Smooth muscle cell (in vitro differentiated cells): ENCODE measurements around the gene CTSD. TPM values are rescaled to one million over a fixed set of nuclear protein-coding genes. Genes with fewer than 3 reads are reported as not detected.

Source experiments
- DNase-seq: peaks from one replicate; lab custom pipeline; 2025; ENCODE audit not compliant: unreplicated experiment; lab: John Stamatoyannopoulos, UW
- H2AFZ ChIP-seq: fragments of 200-600 bp; sonication (generic); 2 replicates; pipeline ENCODE4 v1.6.0; 2016; ENCODE audit warnings: antibody characterized with exemption, low read depth, mild to moderate bottlenecking
- H3F3A ChIP-seq: fragments of 200-600 bp; sonication (generic); 2 replicates; pipeline ENCODE4 v1.6.0; 2017; ENCODE audit warnings: antibody characterized with exemption, low read depth
- H3K27ac ChIP-seq: fragments of 200-600 bp; sonication (generic); 2 replicates; pipeline ENCODE4 v1.5.1; 2016; ENCODE audit warnings: low read depth, mild to moderate bottlenecking
- H3K27me3 ChIP-seq: fragments of 200-600 bp; sonication (generic); 2 replicates; pipeline ENCODE4 v1.6.1; 2016; ENCODE audit warnings: low read depth, mild to moderate bottlenecking
- H3K36me3 ChIP-seq: fragments of 200-600 bp; sonication (generic); 2 replicates; pipeline ENCODE4 v1.5.1; 2016; ENCODE audit warnings: low read depth
- H3K4me1 ChIP-seq: fragments of 200-600 bp; sonication (generic); 2 replicates; pipeline ENCODE4 v1.5.1; 2016; ENCODE audit warnings: low read depth
- H3K4me2 ChIP-seq: fragments of 200-600 bp; sonication (generic); 2 replicates; pipeline ENCODE4 v1.6.0; 2016; ENCODE audit warnings: mild to moderate bottlenecking
- H3K4me3 ChIP-seq: fragments of 200-600 bp; sonication (generic); 2 replicates; pipeline ENCODE4 v1.5.1; 2016; ENCODE audit warnings: mild to moderate bottlenecking
- H3K79me2 ChIP-seq: fragments of 200-600 bp; sonication (generic); 2 replicates; pipeline ENCODE4 v1.6.0; 2016; ENCODE audit warnings: low read depth, mild to moderate bottlenecking
- H3K9ac ChIP-seq: fragments of 200-600 bp; sonication (generic); 2 replicates; pipeline ENCODE4 v1.6.0; 2016; ENCODE audit warnings: low read depth
- H3K9me3 ChIP-seq: fragments of 200-600 bp; sonication (generic); replicated peaks from 2 replicates; pipeline ENCODE4 v1.5.1; 2016; ENCODE audit warnings: low read depth
- H4K20me1 ChIP-seq: fragments of 200-600 bp; sonication (generic); 2 replicates; pipeline ENCODE4 v1.6.0; 2016; ENCODE audit warnings: low read depth
- WGBS: methylation state at CpG from one replicate; pipeline ENCODE4 v1.1.7; 2016; ENCODE audit warnings: low lambda C conversion rate; 5-methylcytosine and 5-hydroxymethylcytosine counted together
- polyA plus RNA-seq: library from polyadenylated mRNA; unstranded; fragments of >200 nt; fragmentation: Nextera tagmentation; extraction: Ambion mirVana; gene quantifications from 2 replicates; pipeline ENCODE4 v1.2.1, GENCODE V29; 2016
- total RNA-seq: library from RNA; depleted of rRNA; stranded (reverse); fragments of >200 nt; gene quantifications from 2 replicates; pipeline ENCODE4 v1.2.3, GENCODE V29; 2014
- TF ChIP-seq, protein P1 (sequence below): fragments of 200-600 bp; sonication (generic); IDR thresholded peaks from 2 replicates; pipeline ENCODE4 v1.5.1; 2017; ENCODE audit warnings: borderline replicate concordance, mild to moderate bottlenecking, antibody characterized with exemption; ENCODE audit not compliant: insufficient read depth, poor library complexity, severe bottlenecking

The CTSD gene
- total and polyA plus RNA-seq, 2 experiments from 2014 or later: 101 to 301 TPM

GRCh38 chr11:1731451-1732059 lies 32.2 kb downstream of the CTSD start:
- TF ChIP-seq, protein P1, sequence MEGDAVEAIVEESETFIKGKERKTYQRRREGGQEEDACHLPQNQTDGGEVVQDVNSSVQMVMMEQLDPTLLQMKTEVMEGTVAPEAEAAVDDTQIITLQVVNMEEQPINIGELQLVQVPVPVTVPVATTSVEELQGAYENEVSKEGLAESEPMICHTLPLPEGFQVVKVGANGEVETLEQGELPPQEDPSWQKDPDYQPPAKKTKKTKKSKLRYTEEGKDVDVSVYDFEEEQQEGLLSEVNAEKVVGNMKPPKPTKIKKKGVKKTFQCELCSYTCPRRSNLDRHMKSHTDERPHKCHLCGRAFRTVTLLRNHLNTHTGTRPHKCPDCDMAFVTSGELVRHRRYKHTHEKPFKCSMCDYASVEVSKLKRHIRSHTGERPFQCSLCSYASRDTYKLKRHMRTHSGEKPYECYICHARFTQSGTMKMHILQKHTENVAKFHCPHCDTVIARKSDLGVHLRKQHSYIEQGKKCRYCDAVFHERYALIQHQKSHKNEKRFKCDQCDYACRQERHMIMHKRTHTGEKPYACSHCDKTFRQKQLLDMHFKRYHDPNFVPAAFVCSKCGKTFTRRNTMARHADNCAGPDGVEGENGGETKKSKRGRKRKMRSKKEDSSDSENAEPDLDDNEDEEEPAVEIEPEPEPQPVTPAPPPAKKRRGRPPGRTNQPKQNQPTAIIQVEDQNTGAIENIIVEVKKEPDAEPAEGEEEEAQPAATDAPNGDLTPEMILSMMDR: no peak
- H3K9me3 ChIP-seq: no peaks in the 10 kb centered on the region
- no peak overlapping the region for H2AFZ ChIP-seq
- no peaks in the 10 kb centered on the region for H3F3A ChIP-seq
- H3K4me1 ChIP-seq: no peaks in the 10 kb centered on the region
- no peaks in the 10 kb centered on the region for H3K79me2 ChIP-seq
- no peak overlapping the region for H3K4me2 ChIP-seq
- H3K9ac ChIP-seq: no peak overlapping the region
- H3K27ac ChIP-seq: no peak overlapping the region
- no peak overlapping the region for H3K4me3 ChIP-seq
- H3K27me3 ChIP-seq: no peaks in the 10 kb centered on the region
- H3K36me3 ChIP-seq: no peaks in the 10 kb centered on the region
- no peaks in the 10 kb centered on the region for H4K20me1 ChIP-seq
- WGBS: 86% methylated on average over 5 of the region's 5 CpGs
- no peak for DNase-seq

DNA sequence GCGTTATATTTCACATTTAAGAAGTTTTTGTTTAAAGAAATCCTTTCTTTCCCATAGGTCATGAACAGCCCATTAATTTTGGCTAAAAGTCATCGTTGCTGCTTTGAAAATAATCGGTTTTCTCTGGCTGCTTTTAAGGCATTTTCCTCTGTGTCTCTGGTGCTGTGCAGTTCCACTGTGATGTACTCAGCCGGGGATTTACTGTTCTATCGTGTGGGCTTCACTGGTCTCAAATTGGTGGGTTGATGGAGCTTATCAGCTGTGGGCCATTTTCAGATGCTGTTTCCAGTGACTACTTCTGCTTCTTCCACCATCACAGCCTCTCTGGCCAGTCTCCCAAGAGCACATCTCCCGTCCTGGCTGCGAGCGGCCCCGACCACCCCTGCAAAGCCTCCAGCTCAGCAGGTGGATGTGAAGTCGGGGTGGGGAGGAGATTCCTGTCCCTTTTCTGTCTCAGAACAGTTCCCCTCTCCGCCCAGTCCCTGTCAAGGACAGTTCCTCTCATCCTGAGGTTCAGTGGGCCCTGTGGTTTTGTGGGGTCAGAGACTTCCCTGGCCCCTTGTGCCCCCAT lies 33.6 kb downstream of the CTSD start:
- H3K9me3 ChIP-seq: no peaks in the 10 kb centered on the region
- H4K20me1 ChIP-seq: no peaks in the 10 kb centered on the region
- 70% methylated on average over 11 of the region's 11 CpGs for WGBS
- H3K4me1 ChIP-seq: no peaks in the 10 kb centered on the region
- no peak overlapping the region for H3K4me3 ChIP-seq
- H2AFZ ChIP-seq: no peak overlapping the region
- TF ChIP-seq, protein P1: no peak
- DNase-seq: no peak
- H3K27ac ChIP-seq: no peak overlapping the region
- no peak overlapping the region for H3K4me2 ChIP-seq
- no peaks in the 10 kb centered on the region for H3K27me3 ChIP-seq
- H3K79me2 ChIP-seq: no peaks in the 10 kb centered on the region
- H3K9ac ChIP-seq: no peak overlapping the region
- H3F3A ChIP-seq: no peaks in the 10 kb centered on the region
- H3K36me3 ChIP-seq: no peaks in the 10 kb centered on the region

GRCh38 chr11:1729692-1730011 lies 34.1 kb downstream of the CTSD start:
- Histone ChIP-seq H3K4me2 (no peak overlapping the region), H3K27ac (no peak overlapping the region), H3K4me3 (no peak overlapping the region), H3K27me3 (no peaks in the 10 kb centered on the region), H3K79me2 (no peaks in the 10 kb centered on the region), H3F3A (no peaks in the 10 kb centered on the region), H3K9me3 (no peaks in the 10 kb centered on the region), H3K36me3 (no peaks in the 10 kb centered on the region), H3K9ac (no peak overlapping the region), H3K4me1 (no peaks in the 10 kb centered on the region), H2AFZ (no peak overlapping the region), H4K20me1 (no peaks in the 10 kb centered on the region)
- TF ChIP-seq, protein P1: no peak
- DNase-seq: no peak
- 67% methylated on average over 9 of the region's 9 CpGs for WGBS

DNA sequence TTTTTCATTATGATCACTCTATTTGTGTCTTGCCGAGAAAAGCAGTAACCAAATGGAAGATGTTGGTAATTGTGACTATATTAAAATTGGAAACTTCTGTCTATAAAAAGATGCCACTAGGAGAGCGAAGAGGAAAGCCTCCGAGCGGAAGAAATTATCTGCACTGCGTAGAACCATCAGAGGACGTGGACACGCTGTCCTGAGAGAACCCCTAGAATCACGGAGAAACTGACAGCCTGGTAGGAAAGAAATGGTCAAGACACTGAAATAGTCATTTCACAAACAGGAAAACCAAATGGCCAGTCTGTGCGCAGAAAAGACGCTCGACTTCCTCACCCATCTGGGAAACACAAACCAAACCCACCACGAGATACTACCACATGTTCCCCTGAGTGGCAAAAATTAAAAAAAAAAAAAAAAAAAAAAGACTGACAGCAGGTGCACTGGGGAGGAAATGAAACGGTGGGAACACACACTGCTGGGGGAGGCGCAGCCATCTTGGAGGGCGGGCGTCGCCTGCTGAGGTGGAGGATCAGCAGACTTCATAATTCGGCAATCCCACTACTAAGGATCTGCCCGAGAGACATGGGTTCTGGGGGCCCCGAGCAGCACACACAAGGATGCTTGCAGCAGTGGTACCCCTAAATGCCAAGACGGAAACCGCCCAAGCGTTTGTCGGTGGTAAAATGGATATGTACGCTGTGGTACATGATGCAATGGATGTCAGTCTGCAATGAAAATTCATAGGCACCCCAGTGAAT lies 34.6 kb downstream of the CTSD start:
- H3K4me2 ChIP-seq: no peak overlapping the region
- TF ChIP-seq, protein P1: no peak
- H3K27me3 ChIP-seq: no peaks in the 10 kb centered on the region
- H3K27ac ChIP-seq: no peak overlapping the region
- H4K20me1 ChIP-seq: no peaks in the 10 kb centered on the region
- H3K79me2 ChIP-seq: no peaks in the 10 kb centered on the region
- H3F3A ChIP-seq: no peaks in the 10 kb centered on the region
- H3K4me1 ChIP-seq: no peaks in the 10 kb centered on the region
- no peak overlapping the region for H2AFZ ChIP-seq
- DNase-seq: no peak
- 91% methylated on average over 25 of the region's 25 CpGs for WGBS
- H3K9me3 ChIP-seq: no peaks in the 10 kb centered on the region
- H3K9ac ChIP-seq: no peak overlapping the region
- no peaks in the 10 kb centered on the region for H3K36me3 ChIP-seq
- no peak overlapping the region for H3K4me3 ChIP-seq
